HG02840 (cell line): ENCODE data around the gene CLEC10A.
"Not testable (repeated sequence)": the region's sequence is repeated elsewhere in the genome, so short reads cannot be mapped to it uniquely, and the experiment has no call there.

Source experiments
- ATAC-seq: cut with Tn5 transposase; IDR thresholded peaks from one replicate; pipeline ENCODE4 v1.9.1; 2021; ENCODE audit warnings: mild to moderate bottlenecking, moderate library complexity, moderate number of reproducible peaks; ENCODE audit not compliant: unreplicated experiment, low FRiP score

CLEC10A gene

GRCh38 chr17:7079581-7080455 lies at the start of gene CLEC10A:
CLEC10A (minus strand) TSS chr17:7080251; CDS start chr17:7078812, 1,439 bp downstream.
- no peak for ATAC-seq

DNA sequence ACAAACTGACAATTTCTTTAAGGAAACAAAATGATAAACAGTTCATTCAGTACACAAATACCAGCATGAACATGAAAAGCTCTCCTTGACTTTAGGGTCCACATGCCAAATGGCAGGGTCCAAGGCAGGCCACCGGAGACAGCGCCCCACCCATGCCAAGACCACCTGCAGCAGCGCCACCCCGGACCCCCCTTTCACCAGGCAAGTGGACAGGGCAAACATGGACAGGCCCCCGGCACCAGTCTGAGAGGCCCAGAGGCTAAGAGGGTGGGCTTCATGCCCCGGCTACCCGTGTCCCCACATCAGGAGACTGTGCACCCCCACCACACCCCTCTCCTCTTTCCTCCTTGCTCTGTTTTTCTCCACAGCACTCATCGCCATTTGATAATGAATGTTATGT lies 49.3 kb upstream of the CLEC10A start:
- no peak for ATAC-seq

DNA sequence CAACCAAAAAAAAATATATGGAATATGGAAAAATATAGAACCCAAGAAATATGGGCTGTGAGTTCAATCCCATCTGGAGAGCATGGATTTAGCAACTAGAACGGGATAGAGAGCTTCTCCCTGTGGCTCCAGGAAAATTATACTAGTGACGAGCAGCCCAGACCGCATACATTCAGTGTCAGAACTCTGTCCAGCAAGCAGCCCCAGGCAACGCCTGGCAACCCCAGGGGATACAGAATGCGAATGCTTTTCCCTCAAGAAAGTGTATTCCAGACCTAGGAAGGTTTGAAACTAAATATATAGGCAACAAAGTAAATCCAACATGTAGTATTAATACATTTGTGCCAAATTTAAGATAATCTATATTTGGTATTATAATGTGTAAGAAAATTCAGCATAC lies 48.1 kb upstream of the CLEC10A start:
- no peak for ATAC-seq

DNA sequence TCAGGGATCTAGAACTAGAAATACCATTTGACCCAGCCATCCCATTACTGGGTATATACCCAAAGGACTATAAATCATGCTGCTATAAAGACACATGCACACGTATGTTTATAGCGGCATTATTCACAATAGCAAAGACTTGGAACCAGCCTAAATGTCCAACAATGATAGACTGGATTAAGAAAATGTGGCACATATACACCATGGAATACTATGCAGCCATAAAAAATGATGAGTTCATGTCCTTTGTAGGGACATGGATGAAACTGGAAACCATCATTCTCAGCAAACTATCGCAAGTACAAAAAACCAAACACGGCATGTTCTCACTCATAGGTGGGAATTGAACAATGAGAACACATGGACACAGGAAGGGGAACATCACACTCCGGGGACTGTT lies 47.5 kb upstream of the CLEC10A start:
- ATAC-seq: not testable (repeated sequence)

DNA sequence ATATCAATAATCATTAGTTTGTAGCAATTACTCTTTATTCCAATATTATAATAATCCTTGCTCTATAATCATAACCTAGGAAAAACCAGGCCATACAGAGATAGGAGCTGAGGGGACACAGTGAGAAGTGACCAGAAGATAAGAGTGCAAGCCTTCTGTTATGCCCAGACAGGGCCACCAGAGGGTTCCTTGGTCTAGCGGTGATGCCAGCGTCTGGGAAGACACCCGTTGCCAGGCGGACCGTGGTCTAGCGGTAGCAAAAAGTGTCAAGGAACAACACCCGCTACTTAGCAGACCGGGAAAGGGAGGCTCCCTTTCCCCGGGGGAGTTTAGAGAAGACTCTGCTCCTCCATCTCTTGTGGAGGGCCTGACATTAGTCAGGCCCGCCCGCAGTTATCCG lies 46.3 kb upstream of the CLEC10A start:
- ATAC-seq: not testable (repeated sequence)

DNA sequence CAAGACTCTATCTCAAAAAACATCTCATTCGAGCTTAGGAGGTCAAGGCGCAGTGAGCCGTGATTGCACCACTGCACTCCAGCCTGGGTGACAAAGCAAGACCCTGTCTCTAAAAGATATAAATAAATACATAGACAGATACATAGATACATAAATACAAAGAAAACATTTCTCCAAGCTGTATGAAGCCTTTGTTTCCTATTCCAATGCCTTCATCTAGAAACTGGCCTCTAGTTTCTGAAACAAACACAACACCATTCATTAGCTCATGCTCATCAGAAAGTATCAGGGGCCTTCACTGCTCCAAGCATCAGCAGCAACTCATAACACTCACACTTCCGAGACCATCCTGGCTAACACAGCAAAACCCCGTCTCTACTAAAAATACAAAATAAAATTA lies 44.9 kb upstream of the CLEC10A start:
- no peak for ATAC-seq

DNA sequence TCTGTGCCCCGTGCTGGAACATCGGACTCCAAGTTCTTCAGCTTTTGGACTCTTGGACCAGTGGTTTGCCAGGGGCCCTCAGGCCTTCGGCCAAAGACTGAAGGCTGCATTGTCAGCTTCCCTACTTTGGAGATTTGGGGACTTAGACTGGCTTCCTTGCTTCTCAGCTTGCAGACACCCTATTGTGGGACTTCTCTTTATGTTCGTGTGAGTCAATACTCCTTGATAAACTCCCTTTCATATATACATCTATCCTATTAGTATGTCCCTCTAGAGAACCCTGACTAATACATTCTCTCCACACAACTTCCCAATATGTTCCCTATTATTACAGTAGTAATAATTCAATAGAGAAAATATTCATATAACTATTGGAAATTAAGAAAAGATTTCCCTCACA lies 43.8 kb upstream of the CLEC10A start:
- ATAC-seq: no peak

- no peak for ATAC-seq
Observed at GRCh38 chr17:7122381-7122780, 42.3 kb upstream of the CLEC10A start.

DNA sequence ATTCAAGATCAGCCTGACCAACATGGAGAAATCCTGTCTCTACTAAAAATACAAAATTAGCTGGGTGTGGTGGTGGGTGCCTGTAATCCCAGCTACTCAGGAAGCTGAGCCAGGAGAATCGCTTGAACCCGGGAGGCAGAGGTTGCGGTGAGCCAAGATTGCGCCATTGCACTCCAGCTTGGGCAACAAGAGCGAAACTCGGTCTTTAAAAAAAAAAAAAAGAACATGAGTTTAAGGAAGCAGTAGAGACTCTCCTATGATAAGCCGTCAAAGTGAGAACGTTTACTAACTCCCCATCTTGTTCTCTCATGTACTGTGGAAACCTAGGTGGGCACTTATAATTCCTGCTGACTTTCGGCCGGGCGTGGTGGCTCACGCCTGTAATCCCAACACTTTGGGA lies 40.6 kb upstream of the CLEC10A start:
- not testable (repeated sequence) for ATAC-seq

- no peak for ATAC-seq
Observed at GRCh38 chr17:7120123-7120522, 40.1 kb upstream of the CLEC10A start.

DNA sequence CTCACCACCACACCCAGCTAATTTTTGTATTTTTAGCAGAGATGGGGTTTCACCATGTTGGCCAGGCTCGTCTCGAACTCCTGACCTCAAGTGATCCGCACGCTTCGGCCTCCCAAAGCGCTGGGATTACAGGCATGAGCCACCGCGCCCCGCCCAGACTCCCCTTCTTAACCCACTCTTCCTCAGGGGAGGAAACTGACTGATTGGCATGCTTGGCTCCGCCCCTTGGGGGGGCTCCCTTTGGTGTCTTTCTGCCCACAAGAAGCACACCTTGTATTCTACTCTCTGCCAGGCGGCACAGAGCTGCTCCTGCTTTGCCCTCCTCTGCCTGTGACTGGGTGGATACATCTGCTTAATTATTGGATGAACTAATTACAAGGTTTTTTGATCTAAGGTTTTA lies 39.3 kb upstream of the CLEC10A start:
- no peak for ATAC-seq

GRCh38 chr17:7114875-7115614 lies 35.0 kb upstream of the CLEC10A start:
- ATAC-seq: no peak

DNA sequence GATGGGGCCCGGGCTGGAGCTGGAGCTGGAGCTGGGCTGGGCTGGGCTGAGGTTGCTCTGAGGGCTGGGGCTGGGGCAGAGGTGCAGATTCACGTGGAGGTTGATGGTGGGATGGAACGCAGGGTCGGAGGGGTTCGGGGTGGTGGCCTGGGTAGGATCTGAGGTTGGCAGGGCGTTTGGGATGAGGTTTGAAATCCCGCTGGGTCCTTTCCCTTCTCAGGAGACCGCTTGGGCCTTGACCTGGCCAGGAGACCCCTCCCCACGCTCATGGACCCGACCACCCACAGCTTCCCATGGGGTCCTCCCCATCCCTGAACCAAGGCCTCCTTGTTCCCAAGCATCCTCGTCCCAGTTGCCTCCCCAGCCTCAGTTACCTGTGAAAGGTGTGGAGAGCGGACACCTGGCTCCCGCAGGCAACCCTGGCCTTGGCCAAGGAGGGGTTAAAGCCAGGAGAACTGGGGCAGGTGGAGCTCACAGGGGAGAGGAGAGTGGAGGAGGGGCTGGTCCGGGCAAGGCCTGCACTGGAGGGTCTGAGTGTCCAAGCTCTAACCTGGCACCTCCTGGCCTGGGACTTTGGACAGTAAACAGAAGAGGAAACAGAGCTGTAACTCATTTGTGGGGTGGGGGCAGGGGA lies 34.3 kb upstream of the CLEC10A start, which contains the start of gene ASGR2:
Gene ASGR2 (minus strand): TSS at position 582 of the 634 bp plus-strand sequence. CDS start 582 bp downstream, outside the sequence.
- no peak for ATAC-seq

- ATAC-seq: no peak
Observed at GRCh38 chr17:7113273-7114071, 33.4 kb upstream of the CLEC10A start.

GRCh38 chr17:7112510-7113108 lies 32.6 kb upstream of the CLEC10A start:
- ATAC-seq: no peak

DNA sequence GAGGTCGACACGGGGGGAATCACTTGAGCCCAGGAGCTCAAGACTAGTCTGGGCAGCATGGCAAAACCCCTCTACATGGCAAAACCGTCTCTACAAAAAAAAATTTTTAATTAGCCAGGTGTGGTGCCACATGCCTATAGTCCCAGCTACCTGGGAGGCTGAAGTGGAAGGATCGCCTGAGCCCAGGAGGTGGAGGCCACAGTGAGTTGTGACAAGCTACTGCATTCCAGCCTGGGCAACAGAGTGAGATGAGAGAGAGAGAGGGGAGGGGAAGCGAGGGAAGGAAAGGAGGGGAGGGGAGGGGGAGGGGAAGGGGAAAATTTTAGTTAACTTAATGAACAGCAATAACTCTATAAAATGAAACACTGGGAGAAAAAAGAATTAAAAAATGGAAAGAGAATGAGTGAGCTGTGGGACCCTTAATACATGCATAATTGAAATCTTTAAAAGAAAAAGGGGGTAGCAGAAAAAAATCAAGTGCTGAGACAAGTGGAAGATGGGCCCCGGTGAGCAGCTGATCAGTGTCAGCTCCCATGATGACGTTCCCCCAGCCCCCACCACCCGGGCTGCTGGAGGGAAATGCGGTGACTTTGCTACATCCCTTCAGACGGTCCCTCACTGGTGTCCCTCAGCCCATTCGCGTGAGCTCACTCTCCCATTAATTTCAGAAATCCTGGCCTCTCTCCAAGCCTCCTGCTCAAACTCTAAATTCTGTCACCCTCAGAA lies 31.9 kb upstream of the CLEC10A start:
- ATAC-seq: no peak

GRCh38 chr17:7110617-7111306 lies 30.7 kb upstream of the CLEC10A start:
- ATAC-seq: no peak

DNA sequence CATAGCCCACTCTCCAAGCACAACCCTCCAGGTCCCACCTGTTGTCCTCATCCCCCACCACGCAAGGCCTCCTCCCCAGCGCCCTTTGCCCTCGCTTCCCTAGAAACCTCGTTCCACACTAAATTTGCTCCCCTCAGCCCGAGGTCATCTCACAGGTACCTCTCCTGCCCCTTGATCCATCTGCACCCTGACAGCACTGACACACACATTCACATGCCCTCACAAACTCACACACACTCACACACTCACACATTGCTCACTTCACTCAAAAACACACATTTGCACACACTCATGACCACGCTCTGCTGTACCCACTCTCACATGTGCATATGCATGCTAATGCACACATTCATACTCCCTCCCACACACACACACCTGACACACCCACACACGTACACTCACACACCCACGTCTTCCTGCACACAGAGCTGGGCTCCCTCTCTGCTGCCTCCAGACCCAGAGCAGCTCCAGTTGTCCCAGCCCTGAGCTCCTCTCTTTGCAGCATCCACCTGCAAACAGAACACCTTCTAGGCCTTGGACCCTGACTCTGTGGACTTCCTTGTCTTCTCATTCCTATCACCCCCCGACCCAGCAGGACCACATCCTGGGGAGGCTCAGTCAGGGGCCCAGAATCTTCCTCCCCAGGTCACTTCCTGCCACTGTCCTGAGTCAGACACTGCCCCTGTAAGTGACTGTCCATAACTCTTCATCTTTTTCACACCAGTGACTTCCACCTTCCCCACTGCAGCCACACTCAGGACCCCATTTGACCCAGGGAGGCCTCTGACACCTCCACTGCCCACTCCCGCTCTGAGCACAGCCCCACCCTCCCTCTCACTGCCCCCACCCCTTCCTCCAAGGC lies 29.6 kb upstream of the CLEC10A start:
- ATAC-seq: no peak
